ENCODE results near the gene RNF5.

Gene RNF5

GRCh38 chr6:32151863-32152768, 26.1 kb upstream of the RNF5 start, which contains the start of gene PRRT1:
Gene PRRT1, minus strand, starts transcription at chr6:32151939. Its CDS starts 112 bp downstream, at chr6:32151827.
- no peak for DNase-seq (ENCODE audit: low spot score)

- DNase-seq (ENCODE audit: low spot score), result peak; percentile 50
These were observed 25.2 kb upstream of the RNF5 start for GRCh38 chr6:32152769-32153563.

GRCh38 chr6:32153564-32154513, 24.4 kb upstream of the RNF5 start, which contains the start of gene PPT2:
Gene PPT2, plus strand, starts transcription at chr6:32154141. Its CDS starts 454 bp downstream, at chr6:32154595.
- DNase-seq (ENCODE audit: low spot score), result peak; percentile 87

- DNase-seq (ENCODE audit: low spot score), result peak; percentile 66
These were observed 23.6 kb upstream of the RNF5 start for GRCh38 chr6:32154514-32155161.

GRCh38 chr6:32156891-32157290, 21.3 kb upstream of the RNF5 start:
- DNase-seq (ENCODE audit: low spot score), result no peak

- no peak for DNase-seq (ENCODE audit: low spot score)
These were observed 20.2 kb upstream of the RNF5 start for GRCh38 chr6:32158052-32158451.

- peak; percentile 34 for DNase-seq (ENCODE audit: low spot score)
These were observed 14.5 kb upstream of the RNF5 start for GRCh38 chr6:32163559-32164258.

- no peak for DNase-seq (ENCODE audit: low spot score)
These were observed 13.9 kb upstream of the RNF5 start, which contains the start of gene EGFL8 for GRCh38 chr6:32164295-32164694. Gene EGFL8, plus strand, starts transcription at chr6:32164595. Its CDS starts 1,571 bp downstream, at chr6:32166166.

- no peak for DNase-seq (ENCODE audit: low spot score)
These were observed 11.7 kb upstream of the RNF5 start for GRCh38 chr6:32166411-32167061.

GRCh38 chr6:32167154-32167760, 10.9 kb upstream of the RNF5 start:
- no peak for DNase-seq (ENCODE audit: low spot score)

GRCh38 chr6:32167761-32168262, 10.4 kb upstream of the RNF5 start:
- no peak for DNase-seq (ENCODE audit: low spot score)

GRCh38 chr6:32168350-32168749, 9.9 kb upstream of the RNF5 start:
- no peak for DNase-seq (ENCODE audit: low spot score)

GRCh38 chr6:32168807-32169591, 9.2 kb upstream of the RNF5 start:
- no peak for DNase-seq (ENCODE audit: low spot score)

- no peak for DNase-seq (ENCODE audit: low spot score)
These were observed 7.9 kb upstream of the RNF5 start for GRCh38 chr6:32170294-32170693.

- DNase-seq (ENCODE audit: low spot score), result no peak
These were observed 7.0 kb upstream of the RNF5 start for GRCh38 chr6:32171234-32171633.

GRCh38 chr6:32173051-32173727, 5.0 kb upstream of the RNF5 start:
- DNase-seq (ENCODE audit: low spot score), result no peak

- DNase-seq (ENCODE audit: low spot score), result no peak
These were observed 3.8 kb upstream of the RNF5 start for GRCh38 chr6:32174416-32174815.

- DNase-seq (ENCODE audit: low spot score), result no peak
These were observed 2.9 kb upstream of the RNF5 start for GRCh38 chr6:32175322-32175710.

All from pons (tissue), 1 donor.